GM12874 (cell line): ENCODE measurements around the gene OR2V2.

Experiments used
- CTCF ChIP-seq: IDR thresholded peaks from 2 replicates; pipeline ENCODE4 v1.5.1; 2011; ENCODE audit warnings: low read depth, mild to moderate bottlenecking, control low read depth, low read length, moderate library complexity; ENCODE audit not compliant: insufficient read depth

The OR2V2 gene

GRCh38 chr5:181136361-181136955 is 10.9 kb upstream of the OR2V2 start:
- no peak for TF ChIP-seq CTCF

GRCh38 chr5:181138258-181138657 is 9.1 kb upstream of the OR2V2 start:
- no peak for TF ChIP-seq CTCF

GRCh38 chr5:181140766-181141165 is 6.6 kb upstream of the OR2V2 start:
- no peak for TF ChIP-seq CTCF

GRCh38 chr5:181142054-181142453 is 5.3 kb upstream of the OR2V2 start:
- TF ChIP-seq CTCF = no peak

GRCh38 chr5:181145133-181145532 is 2.3 kb upstream of the OR2V2 start:
- TF ChIP-seq CTCF = no peak

GRCh38 chr5:181149355-181149754 is 2.0 kb downstream of the OR2V2 start:
- TF ChIP-seq CTCF = no peak

GRCh38 chr5:181149806-181150733 is 2.7 kb downstream of the OR2V2 start:
- TF ChIP-seq CTCF = no peak
